Breast epithelium (tissue), 4 donors: ENCODE measurements around the gene STARD3. TPM values are rescaled to one million over a fixed set of nuclear protein-coding genes. Genes with fewer than 3 reads are reported as not detected.

Experiments
- DNase-seq, 2 donors: peaks; one replicate each; pipeline ENCODE4 v3.0.0-alpha.2; 2019; ENCODE audit warnings: low spot score in 2 of 2
- H3K27ac ChIP-seq, 2 donors: fragments of 200-600 bp; sonication (generic) in 1 of 2; one replicate each; pipeline ENCODE4 v1.5.1; 2016 to 2019; ENCODE audit warnings: mild to moderate bottlenecking in 1 of 2
- H3K27me3 ChIP-seq, 2 donors: fragments of 200-600 bp; sonication (generic) in 1 of 2; one replicate each; pipeline versions ENCODE4 v1.5.1 to v1.6.0; 2017 to 2019; ENCODE audit warnings: control low read depth in 1 of 2, mild to moderate bottlenecking in 1 of 2
- H3K36me3 ChIP-seq: fragments of 200-600 bp; one replicate; pipeline ENCODE4 v1.5.1; 2019
- H3K4me1 ChIP-seq, 2 donors: fragments of 200-600 bp; sonication (generic); one replicate each; pipeline ENCODE4 v1.5.1; 2016 to 2019; ENCODE audit warnings: control low read depth in 1 of 2
- H3K4me3 ChIP-seq, 3 donors: fragments of 200-600 bp; sonication (generic); 1 replicate in 2 of 3; 2 replicates in 1 of 3; pipeline ENCODE4 v1.5.1; 2016 to 2019; ENCODE audit warnings: mild to moderate bottlenecking in 3 of 3, moderate library complexity in 2 of 3
- H3K9me3 ChIP-seq, 2 donors: fragments of 200-600 bp; sonication (generic) in 1 of 2; one replicate each; pipeline ENCODE4 v1.5.1; 2016 to 2019; ENCODE audit warnings: control low read depth in 1 of 2
- CTCF ChIP-seq, 3 donors: fragments of 450-650 bp; IDR thresholded peaks; one replicate each; pipeline ENCODE4 v1.5.1; 2016 to 2017; ENCODE audit warnings: antibody characterized with exemption in 3 of 3, mild to moderate bottlenecking in 3 of 3, moderate library complexity in 3 of 3
- POLR2A ChIP-seq: fragments of 450-650 bp; IDR thresholded peaks from one replicate; pipeline ENCODE4 v1.6.1; 2016; ENCODE audit warnings: antibody characterized with exemption, mild to moderate bottlenecking, moderate library complexity
- POLR2AphosphoS5 ChIP-seq, 3 donors: sonication (generic); formaldehyde crosslinking; IDR thresholded peaks; one replicate each; pipeline ENCODE4 v1.6.1; 2017; ENCODE audit warnings: antibody characterized with exemption in 3 of 3
- intact Hi-C: fragments of 100-400 bp; cut with DNase I; formaldehyde crosslinking; loops from one replicate; pipeline ENCODE4 v1.15.1; 2023; ENCODE audit warnings: low total_unique reads
- total RNA-seq, 3 donors: library from RNA; depleted of rRNA; stranded (reverse); fragments of >200 nt; gene quantifications; one replicate each; pipeline ENCODE4 v1.1.0, GENCODE V29; 2016

The STARD3 gene
- total RNA-seq, 3 donors from 2014 or later, result 37.0 to 43.9 (median 42.0) TPM

DNA sequence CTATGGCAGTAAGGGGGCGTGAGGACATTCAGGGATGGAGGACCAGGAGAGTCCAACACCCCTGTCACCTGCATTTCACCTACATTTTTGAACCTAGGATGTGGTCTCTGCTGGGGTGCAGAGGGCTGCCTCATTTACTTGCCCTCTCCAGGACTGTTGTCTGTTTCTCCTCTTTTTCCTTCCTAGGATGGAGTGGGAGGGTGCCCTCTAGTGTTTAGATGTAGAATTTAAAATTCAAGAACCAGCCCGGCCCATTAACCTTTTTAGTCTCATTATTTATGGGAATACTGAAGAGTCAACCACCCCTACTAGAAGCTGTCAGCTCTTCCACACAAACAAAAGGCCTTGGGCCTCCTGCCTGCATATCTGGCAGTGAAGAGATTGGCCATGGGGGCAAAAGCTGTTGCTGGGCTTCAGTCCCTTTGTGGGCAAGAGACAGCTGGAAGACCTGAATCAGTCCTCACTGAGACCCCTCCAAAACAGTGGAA is 2.5 kb upstream of the STARD3 start:
- no peaks in the 10 kb centered on the region for H3K9me3 ChIP-seq
- peak overlapping the region; percentile 28 to 91 for H3K27ac ChIP-seq
- peaks cover 10 to 12% of the 10 kb centered on the region in 2 donors for H3K4me1 ChIP-seq
- intact Hi-C loops, result no loop called here
- DNase-seq, result no peak
- no peaks in the 10 kb centered on the region for H3K27me3 ChIP-seq
- H3K36me3 ChIP-seq, result no peaks in the 10 kb centered on the region
- no peak overlapping the region for H3K4me3 ChIP-seq
- peak; percentile 69 to 80 (median 71) for TF ChIP-seq CTCF (IDR thresholded peaks at IDR 0.05)
- no peak for TF ChIP-seq POLR2A

DNA sequence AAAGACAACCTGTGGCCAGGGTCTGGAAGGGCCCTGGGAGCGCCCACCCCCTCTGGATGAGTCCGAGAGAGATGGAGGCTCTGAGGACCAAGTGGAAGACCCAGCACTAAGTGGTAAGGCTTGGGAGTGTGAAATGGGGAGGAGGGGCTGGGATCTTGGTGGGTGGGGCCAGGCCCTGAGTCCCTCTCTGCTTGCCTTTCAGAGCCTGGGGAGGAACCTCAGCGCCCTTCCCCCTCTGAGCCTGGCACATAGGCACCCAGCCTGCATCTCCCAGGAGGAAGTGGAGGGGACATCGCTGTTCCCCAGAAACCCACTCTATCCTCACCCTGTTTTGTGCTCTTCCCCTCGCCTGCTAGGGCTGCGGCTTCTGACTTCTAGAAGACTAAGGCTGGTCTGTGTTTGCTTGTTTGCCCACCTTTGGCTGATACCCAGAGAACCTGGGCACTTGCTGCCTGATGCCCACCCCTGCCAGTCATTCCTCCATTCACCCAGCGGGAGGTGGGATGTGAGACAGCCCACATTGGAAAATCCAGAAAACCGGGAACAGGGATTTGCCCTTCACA is 1.2 kb upstream of the STARD3 start:
- peaks cover 10 to 12% of the 10 kb centered on the region in 2 donors for H3K4me1 ChIP-seq
- intact Hi-C loops, result no loop called here

DNA sequence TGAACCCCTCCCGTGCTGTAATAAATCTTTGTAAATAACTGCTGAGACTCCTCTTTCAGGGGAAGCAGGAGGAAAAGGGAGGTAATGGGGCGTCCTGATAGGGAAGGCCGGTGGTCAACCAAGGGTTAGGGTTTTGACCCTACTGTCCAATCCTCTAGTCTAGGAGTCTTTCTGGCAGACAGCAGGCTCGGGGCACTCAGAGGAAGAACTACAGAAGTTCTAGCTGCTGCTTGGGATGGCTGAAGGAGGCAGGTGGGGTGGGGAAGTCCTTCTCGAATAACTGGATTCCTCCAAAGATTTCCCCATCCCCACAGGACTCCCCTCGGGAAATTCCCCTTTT is 387 bp upstream of the STARD3 start:
- DNase-seq, result no peak
- H3K27ac ChIP-seq, result peak overlapping the region; percentile 86 to 92
- H3K36me3 ChIP-seq, result no peaks in the 10 kb centered on the region
- H3K27me3 ChIP-seq, result no peaks in the 10 kb centered on the region
- peak overlapping the region; percentile 74 to 92 (median 76) for H3K4me3 ChIP-seq
- intact Hi-C loops, result no loop called here
- H3K9me3 ChIP-seq, result no peaks in the 10 kb centered on the region
- TF ChIP-seq POLR2A (no peak), CTCF (IDR thresholded peaks at IDR 0.05) (no peak), POLR2AphosphoS5 (IDR thresholded peaks at IDR 0.05) (no peak)
- H3K4me1 ChIP-seq, result peaks cover 11 to 12% of the 10 kb centered on the region in 2 donors

More for the DNA sequence above, 1.2 kb upstream of the STARD3 start:
- H3K36me3 ChIP-seq, result no peaks in the 10 kb centered on the region
- H3K4me3 ChIP-seq, result peak overlapping the region in 1 of 3 donors; percentile 74
- no peaks in the 10 kb centered on the region for H3K27me3 ChIP-seq
- DNase-seq, result no peak
- TF ChIP-seq POLR2AphosphoS5 (IDR thresholded peaks at IDR 0.05) (no peak), CTCF (IDR thresholded peaks at IDR 0.05) (no peak), POLR2A (no peak)
- peak overlapping the region; percentile 86 to 92 for H3K27ac ChIP-seq
- H3K9me3 ChIP-seq, result no peaks in the 10 kb centered on the region

DNA sequence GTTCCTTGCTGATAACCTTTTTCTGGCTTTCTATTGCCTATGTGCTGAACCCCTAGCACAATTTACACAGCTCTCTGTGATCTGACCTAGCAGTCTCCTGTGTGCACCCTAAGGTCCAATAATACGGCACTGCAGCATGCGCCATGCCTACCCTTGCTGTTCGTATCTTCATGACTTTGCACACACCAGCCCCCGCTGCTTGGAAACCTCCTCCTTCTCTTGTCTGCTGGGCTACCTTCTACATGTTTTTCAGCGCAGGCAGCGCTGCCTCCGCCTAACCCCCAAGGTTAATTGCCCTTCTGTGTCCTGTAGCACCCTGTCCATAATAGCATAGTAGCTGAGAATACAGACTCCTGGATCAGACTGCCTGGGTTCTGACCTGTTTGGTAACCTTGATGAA is 1.4 kb downstream of the STARD3 start:
- no peak for DNase-seq
- no peak overlapping the region for H3K27ac ChIP-seq
- peaks cover 12 to 17% of the 10 kb centered on the region in 2 donors for H3K4me1 ChIP-seq
- H3K36me3 ChIP-seq, result no peaks in the 10 kb centered on the region
- H3K27me3 ChIP-seq, result no peaks in the 10 kb centered on the region
- H3K4me3 ChIP-seq, result peak overlapping the region; percentile 74 to 92 (median 76)
- intact Hi-C loops, result no loop called here
- no peaks in the 10 kb centered on the region for H3K9me3 ChIP-seq
- TF ChIP-seq POLR2A (no peak), POLR2AphosphoS5 (IDR thresholded peaks at IDR 0.05) (no peak), CTCF (IDR thresholded peaks at IDR 0.05) (no peak)

GRCh38 chr17:39639043-39639442 is 2.1 kb downstream of the STARD3 start:
- TF ChIP-seq POLR2A (no peak), POLR2AphosphoS5 (IDR thresholded peaks at IDR 0.05) (no peak), CTCF (IDR thresholded peaks at IDR 0.05) (no peak)
- Histone ChIP-seq H3K4me1 (peaks cover 12 to 17% of the 10 kb centered on the region in 2 donors), H3K4me3 (no peak overlapping the region), H3K36me3 (no peaks in the 10 kb centered on the region), H3K27me3 (no peaks in the 10 kb centered on the region), H3K27ac (no peak overlapping the region), H3K9me3 (no peaks in the 10 kb centered on the region)
- intact Hi-C loops, result no loop called here
- DNase-seq, result no peak
